ENCODE data around the gene SACM1L. TPM values are rescaled to one million over a fixed set of nuclear protein-coding genes. Genes with fewer than 3 reads are reported as not detected.

SACM1L gene
- total RNA-seq, 2 experiments from 2014 or later: 57.6 to 61.3 TPM

DNA sequence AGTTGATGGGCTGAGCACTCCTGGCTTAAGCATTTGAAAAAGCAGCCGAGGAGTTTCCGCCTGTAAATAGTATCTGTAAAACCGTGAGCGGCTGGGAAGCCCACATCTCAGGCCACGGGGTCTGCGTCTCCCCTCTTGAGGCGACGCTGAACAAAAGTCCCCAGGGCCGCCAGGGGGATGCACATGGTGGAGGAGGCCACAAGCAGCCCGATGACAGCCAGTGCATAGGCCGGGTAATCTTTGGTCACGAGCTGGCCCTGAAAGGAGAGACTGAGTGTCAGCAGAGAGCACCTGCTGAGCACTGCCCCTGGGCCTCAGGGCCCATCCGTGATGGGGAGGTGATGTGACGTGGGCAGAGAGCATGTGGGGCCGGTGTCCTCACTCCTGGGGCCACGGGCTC is 69.7 kb downstream of the SACM1L start:
- DNase-seq: no peak
- Mint-ChIP-seq H3K9me3 (no peaks in the 10 kb centered on the region), H3K27me3 (peaks cover 8% of the 10 kb centered on the region), H3K27ac (no peak overlapping the region), H3K4me1 (no peaks in the 10 kb centered on the region), H3K4me3 (no peak overlapping the region), H3K36me3 (ENCODE audit: low read depth) (no peaks in the 10 kb centered on the region)
- ChIA-PET CTCF (interaction anchor here (1.6 kb wide), 2 partner anchors 180 to 317 kb away, joined by 3 read pairs; no protein-coding TSS in a partner anchor), POLR2A (no interaction called here)

DNA sequence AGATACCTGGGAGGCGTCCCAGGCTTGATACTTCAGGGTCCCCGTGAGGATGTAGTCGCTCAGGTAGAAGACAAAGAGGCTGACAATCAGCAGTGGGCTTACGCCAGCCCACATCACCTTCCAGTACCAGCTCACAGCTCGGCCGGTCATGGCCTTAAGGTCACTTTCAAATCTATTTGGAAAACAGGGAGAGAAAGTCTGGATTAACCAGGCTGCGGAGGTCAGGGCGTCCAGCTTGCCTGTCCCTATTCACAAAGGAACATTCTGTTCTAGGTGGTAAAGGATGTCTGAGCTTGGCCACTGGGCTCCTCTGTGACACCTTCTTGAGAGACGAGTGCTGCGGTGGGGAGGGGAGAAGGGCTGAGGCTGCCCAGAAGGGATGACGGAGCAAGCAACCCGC is 70.7 kb downstream of the SACM1L start:
- H3K36me3 Mint-ChIP-seq (ENCODE audit: low read depth): no peaks in the 10 kb centered on the region
- DNase-seq: peak; percentile 0
- no peaks in the 10 kb centered on the region for H3K9me3 Mint-ChIP-seq
- no peak overlapping the region for H3K4me3 Mint-ChIP-seq
- CTCF ChIA-PET: interaction anchor here (0.7 to 3.2 kb wide), 4 partner anchors 170 to 319 kb away, joined by 3 to 10 read pairs (median 3); no protein-coding TSS in a partner anchor
- H3K27me3 Mint-ChIP-seq: peaks cover 8% of the 10 kb centered on the region
- no peaks in the 10 kb centered on the region for H3K4me1 Mint-ChIP-seq
- no peak overlapping the region for H3K27ac Mint-ChIP-seq
- POLR2A ChIA-PET: no interaction called here

DNA sequence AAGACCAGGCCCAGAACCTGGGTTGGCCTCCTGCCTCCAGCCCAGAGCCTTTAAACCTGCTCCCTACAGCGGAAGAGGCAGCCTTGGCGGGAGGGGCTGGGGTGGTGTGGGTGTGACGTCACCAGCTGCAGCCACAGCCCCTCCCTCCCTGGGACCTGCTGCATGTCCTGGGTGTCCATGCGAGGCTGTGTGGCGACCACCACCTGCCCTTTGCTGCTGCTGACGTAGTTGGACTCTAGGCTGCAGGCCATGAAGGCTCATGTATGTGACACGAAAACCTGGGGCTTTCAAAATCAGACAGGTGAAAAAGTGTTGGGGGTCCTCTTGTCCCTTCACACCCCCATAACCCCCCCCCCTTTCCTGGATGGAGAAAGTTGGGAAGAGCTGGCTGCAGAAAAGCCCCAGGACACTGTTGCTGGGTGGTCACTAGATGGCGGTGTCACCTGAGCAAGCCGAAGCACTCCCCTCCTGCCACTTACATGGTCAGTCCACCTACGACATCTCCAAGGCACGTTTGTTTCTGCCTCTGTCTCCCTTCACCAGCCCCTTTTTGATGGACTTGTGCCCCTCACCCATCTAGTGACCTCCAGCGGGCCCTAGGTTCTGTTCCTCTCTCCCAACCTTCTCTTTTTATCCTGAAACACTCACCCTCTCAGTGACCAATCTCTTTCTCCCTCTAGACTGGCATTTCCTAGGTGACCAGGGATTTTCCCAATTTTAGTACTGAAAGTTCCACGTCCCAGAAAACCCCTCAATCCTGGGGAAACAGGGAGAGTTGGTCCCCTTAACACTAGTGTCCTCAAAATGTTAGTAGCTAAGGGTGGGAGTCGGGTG is 71.9 kb downstream of the SACM1L start:
- no peak overlapping the region for H3K27ac Mint-ChIP-seq
- no peaks in the 10 kb centered on the region for H3K4me1 Mint-ChIP-seq
- no peak overlapping the region for H3K4me3 Mint-ChIP-seq
- ChIA-PET POLR2A (no interaction called here), CTCF (interaction anchor here (0.5 to 3.2 kb wide), 7 partner anchors 8 to 322 kb away, joined by 3 to 10 read pairs (median 3); no protein-coding TSS in a partner anchor)
- peaks cover 12% of the 10 kb centered on the region for H3K27me3 Mint-ChIP-seq
- H3K36me3 Mint-ChIP-seq (ENCODE audit: low read depth): no peaks in the 10 kb centered on the region
- peak; percentile 35 for DNase-seq
- H3K9me3 Mint-ChIP-seq: no peaks in the 10 kb centered on the region

DNA sequence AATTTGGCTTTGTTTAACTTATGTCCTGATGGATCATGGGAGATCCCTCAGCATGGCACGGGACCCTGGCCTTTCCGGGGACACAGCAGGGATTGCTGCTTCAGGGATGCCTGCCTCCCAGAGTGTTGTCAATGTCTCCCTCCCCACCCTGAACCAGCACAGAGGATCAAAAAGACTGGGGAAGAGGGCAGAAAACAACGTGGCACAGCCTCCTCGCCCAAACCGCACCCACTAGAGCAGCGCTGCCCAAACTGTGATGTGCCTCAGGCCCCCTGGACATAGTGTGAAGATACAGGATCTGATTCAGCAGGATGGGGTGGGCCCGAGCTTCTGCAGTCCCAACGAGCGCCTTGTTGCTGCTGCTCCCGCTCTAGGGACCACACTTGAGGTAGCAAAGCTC is 72.6 kb downstream of the SACM1L start:
- Mint-ChIP-seq H3K27me3 (peaks cover 9% of the 10 kb centered on the region), H3K36me3 (ENCODE audit: low read depth) (no peaks in the 10 kb centered on the region), H3K4me3 (no peak overlapping the region), H3K9me3 (no peaks in the 10 kb centered on the region), H3K27ac (no peak overlapping the region), H3K4me1 (no peaks in the 10 kb centered on the region)
- ChIA-PET CTCF (interaction anchor here (0.5 to 3.2 kb wide), 7 partner anchors 9 to 322 kb away, joined by 3 to 10 read pairs (median 3); no protein-coding TSS in a partner anchor), POLR2A (no interaction called here)
- no peak for DNase-seq

DNA sequence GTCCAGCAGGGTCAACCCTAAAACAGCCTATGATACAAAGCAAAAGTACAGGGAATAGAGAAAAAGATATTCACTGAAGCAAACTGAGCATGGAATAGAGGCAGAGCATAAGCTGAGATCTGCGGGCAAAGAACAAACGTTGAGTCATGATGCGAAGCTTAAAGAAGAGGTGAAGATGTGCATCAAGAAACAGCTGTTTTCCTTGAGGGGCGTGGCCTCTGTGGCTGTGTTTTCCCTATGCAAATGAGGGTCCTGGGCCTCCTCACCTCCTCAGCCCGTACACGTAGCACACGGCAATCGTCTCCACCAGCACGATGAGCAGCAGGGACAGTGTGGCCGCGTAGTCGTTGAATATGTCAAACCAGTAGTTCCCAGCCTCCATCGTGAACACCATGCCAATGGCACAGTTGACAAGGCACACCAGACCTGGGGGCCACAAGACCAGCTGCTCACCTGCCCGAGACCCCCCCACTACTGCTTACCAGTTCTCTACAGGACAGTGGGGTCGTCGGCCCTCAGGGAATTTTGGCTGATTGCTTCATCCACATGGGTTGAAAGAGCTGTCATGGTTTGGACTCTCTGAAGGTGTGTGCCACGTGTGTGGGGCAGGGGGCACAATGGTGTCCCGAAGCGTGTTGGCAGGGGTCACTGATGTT is 73.6 kb downstream of the SACM1L start:
- CTCF ChIA-PET: interaction anchor here (0.6 to 3.2 kb wide), 7 partner anchors 8 to 316 kb away, joined by 3 to 10 read pairs (median 4); no protein-coding TSS in a partner anchor
- no peak for DNase-seq
- POLR2A ChIA-PET: no interaction called here
- Mint-ChIP-seq H3K4me3 (no peak overlapping the region), H3K36me3 (ENCODE audit: low read depth) (peaks cover 2% of the 10 kb centered on the region), H3K9me3 (no peaks in the 10 kb centered on the region), H3K27me3 (peaks cover 17% of the 10 kb centered on the region), H3K4me1 (no peaks in the 10 kb centered on the region), H3K27ac (no peak overlapping the region)

DNA sequence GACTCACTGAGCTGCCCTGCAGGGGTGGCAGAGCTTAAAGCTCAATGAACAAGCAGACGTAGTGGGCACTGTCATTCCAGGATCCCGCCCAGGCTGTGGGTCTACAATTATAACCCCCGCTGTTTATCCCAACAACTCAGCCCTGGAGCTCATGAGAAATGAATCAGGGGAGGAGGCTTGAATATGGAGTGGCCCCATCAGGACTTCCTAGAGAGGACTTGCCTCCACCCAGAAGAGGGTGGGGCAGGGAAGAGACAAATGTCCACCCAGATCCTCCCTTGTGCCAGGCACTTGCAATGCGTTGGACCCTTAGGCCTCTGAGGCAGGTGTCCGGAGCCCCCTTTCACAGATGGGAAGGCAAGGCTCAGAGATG is 74.1 kb downstream of the SACM1L start:
- no peaks in the 10 kb centered on the region for H3K9me3 Mint-ChIP-seq
- no peaks in the 10 kb centered on the region for H3K4me1 Mint-ChIP-seq
- peaks cover 2% of the 10 kb centered on the region for H3K36me3 Mint-ChIP-seq (ENCODE audit: low read depth)
- CTCF ChIA-PET: interaction anchor here (1.6 to 3.2 kb wide), 5 partner anchors 115 to 315 kb away, joined by 4 to 10 read pairs (median 4); no protein-coding TSS in a partner anchor
- H3K4me3 Mint-ChIP-seq: no peak overlapping the region
- no peak for DNase-seq
- POLR2A ChIA-PET: no interaction called here
- peaks cover 22% of the 10 kb centered on the region for H3K27me3 Mint-ChIP-seq
- H3K27ac Mint-ChIP-seq: no peak overlapping the region

DNA sequence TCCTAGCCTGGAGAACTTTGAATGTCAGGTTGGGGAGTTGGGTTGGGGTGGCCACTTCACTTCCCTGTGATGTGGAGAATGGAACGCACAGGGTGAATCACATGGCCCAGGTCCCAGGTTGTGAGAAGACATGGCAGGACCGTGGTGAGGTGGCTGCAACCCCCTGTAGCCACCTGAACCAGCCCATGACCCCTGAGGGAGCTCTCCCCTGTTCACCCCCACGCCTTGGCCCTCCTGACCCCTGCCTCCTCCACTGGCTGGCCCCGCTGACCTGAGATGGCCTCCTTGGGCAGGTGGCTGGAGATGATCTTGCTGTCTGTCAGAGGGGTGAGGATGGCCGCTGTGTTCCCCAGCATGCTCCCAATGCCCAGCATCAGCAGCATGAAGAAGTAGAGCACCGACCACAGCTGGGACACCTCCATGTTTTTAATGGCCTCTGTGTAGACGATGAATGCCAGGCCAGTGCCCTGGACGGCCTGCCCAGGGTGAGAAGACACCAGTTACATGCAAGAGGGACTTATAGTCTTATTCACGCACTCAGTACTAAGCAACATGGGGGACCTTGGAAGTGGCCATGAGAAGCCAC is 76.2 kb downstream of the SACM1L start:
- H3K4me1 Mint-ChIP-seq: no peaks in the 10 kb centered on the region
- H3K27ac Mint-ChIP-seq: no peak overlapping the region
- POLR2A ChIA-PET: no interaction called here
- CTCF ChIA-PET: no interaction called here
- DNase-seq: no peak
- no peaks in the 10 kb centered on the region for H3K9me3 Mint-ChIP-seq
- no peak overlapping the region for H3K4me3 Mint-ChIP-seq
- peaks cover 37% of the 10 kb centered on the region for H3K27me3 Mint-ChIP-seq
- H3K36me3 Mint-ChIP-seq (ENCODE audit: low read depth): peaks cover 2% of the 10 kb centered on the region

DNA sequence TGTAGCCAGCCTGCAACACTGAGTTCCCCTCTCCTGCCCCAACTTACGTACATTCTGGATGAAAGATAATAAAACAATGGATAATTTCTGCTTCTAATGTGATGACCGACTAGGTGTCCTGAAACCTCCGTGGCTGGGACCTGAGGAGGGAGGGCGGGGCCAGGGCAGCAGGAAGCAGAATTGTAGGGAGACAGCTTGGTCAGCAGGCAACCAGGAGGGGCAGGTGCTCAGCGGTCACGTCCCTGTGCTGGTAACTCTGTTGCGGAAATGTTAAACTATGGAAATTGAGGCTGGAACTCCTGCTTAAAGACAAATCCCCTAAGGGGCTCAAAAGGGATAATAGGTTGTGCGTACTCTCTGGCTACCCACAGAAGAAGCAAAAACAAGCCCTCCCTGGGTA is 76.8 kb downstream of the SACM1L start:
- no peak overlapping the region for H3K27ac Mint-ChIP-seq
- peaks cover 42% of the 10 kb centered on the region for H3K27me3 Mint-ChIP-seq
- H3K4me3 Mint-ChIP-seq: no peak overlapping the region
- no peak for DNase-seq
- no peaks in the 10 kb centered on the region for H3K4me1 Mint-ChIP-seq
- CTCF ChIA-PET: no interaction called here
- POLR2A ChIA-PET: no interaction called here
- H3K9me3 Mint-ChIP-seq: no peaks in the 10 kb centered on the region
- peaks cover 2% of the 10 kb centered on the region for H3K36me3 Mint-ChIP-seq (ENCODE audit: low read depth)

DNA sequence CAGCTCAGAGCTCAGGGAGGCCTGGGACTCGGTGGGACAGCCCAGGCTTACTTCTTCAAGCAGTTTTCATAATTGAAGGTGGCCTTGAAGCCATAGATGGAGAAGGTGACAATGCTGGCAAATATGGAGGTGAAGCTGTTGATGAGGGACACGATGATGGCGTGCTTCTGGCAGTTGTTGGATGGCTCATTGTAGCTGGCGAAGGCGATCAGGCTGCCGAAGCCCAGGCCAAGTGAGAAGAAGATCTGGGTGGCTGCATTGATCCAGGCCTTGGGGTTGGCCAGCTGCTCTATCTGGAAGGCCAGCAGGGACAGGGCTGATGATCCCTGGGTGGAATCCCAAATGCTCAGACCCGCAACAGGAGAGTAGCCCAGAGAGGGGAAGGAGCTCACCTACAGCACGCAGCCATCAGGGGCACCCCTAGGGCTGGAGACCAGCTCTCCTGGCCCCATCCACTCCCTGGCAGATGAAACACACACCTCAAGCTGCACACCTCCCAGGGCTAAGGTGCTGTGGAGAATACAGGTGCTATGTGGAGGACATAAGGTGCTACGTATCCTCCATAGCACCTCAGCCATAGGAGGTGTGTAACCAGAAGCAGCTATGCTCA is 82.1 kb downstream of the SACM1L start:
- Mint-ChIP-seq H3K4me3 (no peak overlapping the region), H3K9me3 (no peaks in the 10 kb centered on the region), H3K4me1 (peaks cover 18% of the 10 kb centered on the region), H3K27me3 (peaks cover 64% of the 10 kb centered on the region), H3K27ac (no peak overlapping the region), H3K36me3 (ENCODE audit: low read depth) (peaks cover 2% of the 10 kb centered on the region)
- ChIA-PET CTCF (interaction anchor here (0.9 to 1.4 kb wide), 3 partner anchors 9 to 306 kb away, joined by 3 to 4 read pairs (median 3); no protein-coding TSS in a partner anchor), POLR2A (interaction anchor here (0.5 to 0.6 kb wide), 2 partner anchors 437 to 645 kb away, joined by 3 read pairs; partner anchors contain the start of gene CCR1)
- no peak for DNase-seq

DNA sequence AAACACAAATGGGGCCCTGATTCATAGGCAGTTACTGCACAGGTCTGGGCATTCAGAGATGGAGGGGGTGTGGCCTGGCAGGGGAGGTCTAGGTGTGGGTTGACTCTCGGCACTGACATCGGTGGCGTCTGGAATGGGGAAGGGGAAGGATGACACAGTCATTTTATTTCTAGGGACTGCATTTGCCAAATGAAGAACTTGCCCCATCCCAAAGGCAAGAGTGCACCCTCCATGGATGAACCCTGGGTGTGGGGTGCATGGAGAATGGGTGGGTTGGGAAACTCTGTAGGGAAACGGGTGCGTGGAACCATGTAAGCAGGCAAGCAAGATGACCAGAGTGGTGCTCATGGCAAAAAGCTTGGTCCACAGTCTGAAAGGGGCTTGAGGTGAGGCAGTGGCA is 82.6 kb downstream of the SACM1L start:
- Mint-ChIP-seq H3K4me1 (peaks cover 18% of the 10 kb centered on the region), H3K36me3 (ENCODE audit: low read depth) (peaks cover 2% of the 10 kb centered on the region), H3K4me3 (no peak overlapping the region), H3K27ac (no peak overlapping the region), H3K9me3 (no peaks in the 10 kb centered on the region), H3K27me3 (peaks cover 64% of the 10 kb centered on the region)
- CTCF ChIA-PET: interaction anchor here (1.0 to 1.4 kb wide), 2 partner anchors 10 to 305 kb away, joined by 3 to 4 read pairs; no protein-coding TSS in a partner anchor
- POLR2A ChIA-PET: interaction anchor here (0.5 to 0.6 kb wide), 2 partner anchors 436 to 644 kb away, joined by 3 read pairs; partner anchors contain the start of gene CCR1
- DNase-seq: no peak

DNA sequence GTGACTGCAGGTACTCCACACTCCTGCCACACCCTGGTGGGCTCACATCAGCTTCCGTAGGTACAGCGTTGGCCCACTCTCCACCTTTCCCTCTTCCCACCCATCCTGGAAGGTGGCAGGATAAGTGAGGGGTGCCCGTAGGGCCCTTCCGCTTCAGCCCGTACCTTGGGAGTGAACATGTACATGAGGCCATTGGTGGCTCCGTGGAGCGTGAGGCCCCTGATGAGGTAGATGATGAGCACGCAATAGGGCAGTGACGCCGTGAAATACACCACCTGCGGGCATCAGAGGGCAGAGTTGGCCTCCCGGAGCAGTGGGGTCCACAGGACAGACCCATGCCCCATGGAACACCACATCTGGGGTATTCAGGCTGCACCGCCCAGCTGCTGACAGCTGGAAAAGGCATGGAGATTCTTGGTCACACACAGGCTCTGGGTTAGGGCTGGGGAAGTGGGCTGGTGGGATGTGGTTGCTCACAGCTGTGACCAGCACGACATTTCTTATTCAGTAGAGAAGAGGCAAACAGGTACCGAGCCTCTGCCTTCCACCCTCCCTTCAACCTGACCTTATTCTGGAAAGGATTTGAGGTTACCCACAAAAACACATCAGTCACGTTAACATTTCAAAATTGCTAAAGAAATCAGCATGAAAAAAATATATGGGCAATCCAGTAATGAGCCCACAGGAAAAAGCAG is 83.3 kb downstream of the SACM1L start:
- Mint-ChIP-seq H3K27ac (no peak overlapping the region), H3K9me3 (no peaks in the 10 kb centered on the region), H3K4me3 (no peak overlapping the region), H3K4me1 (peaks cover 18% of the 10 kb centered on the region), H3K36me3 (ENCODE audit: low read depth) (peaks cover 2% of the 10 kb centered on the region), H3K27me3 (peaks cover 59% of the 10 kb centered on the region)
- ChIA-PET POLR2A (no interaction called here), CTCF (no interaction called here)
- DNase-seq: peak; percentile 31

DNA sequence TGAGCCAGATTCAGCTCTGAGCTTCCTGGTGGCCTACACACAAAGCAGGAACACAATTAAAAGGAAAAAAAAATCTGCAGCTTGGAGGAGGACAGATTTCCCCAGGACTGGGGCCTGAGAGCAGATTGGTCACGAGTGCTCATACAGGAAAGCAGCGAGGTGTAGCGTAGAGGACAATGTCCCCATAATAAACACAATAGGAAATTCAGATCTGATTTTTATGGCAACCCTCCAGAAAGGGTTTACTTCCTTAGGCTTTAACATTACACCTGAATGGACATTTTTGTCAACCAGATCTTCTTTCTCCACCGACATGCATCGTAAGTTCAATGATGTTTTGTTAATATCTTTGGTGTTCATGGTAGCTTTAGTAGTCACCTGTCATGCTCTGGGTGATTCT is 83.9 kb downstream of the SACM1L start:
- Mint-ChIP-seq H3K4me1 (peaks cover 18% of the 10 kb centered on the region), H3K27ac (no peak overlapping the region), H3K36me3 (ENCODE audit: low read depth) (no peaks in the 10 kb centered on the region), H3K9me3 (no peaks in the 10 kb centered on the region), H3K27me3 (peaks cover 53% of the 10 kb centered on the region), H3K4me3 (no peak overlapping the region)
- POLR2A ChIA-PET: no interaction called here
- CTCF ChIA-PET: no interaction called here
- DNase-seq: no peak
